ENCODE data around the gene INPP5A.

Gene INPP5A

GRCh38 chr10:132519382-132520176, 18.0 kb upstream of the INPP5A start:
- DNase-seq, result no peak

- no peak for DNase-seq
Measured at GRCh38 chr10:132520177-132520811, 17.3 kb upstream of the INPP5A start.

GRCh38 chr10:132521041-132521465, 16.5 kb upstream of the INPP5A start:
- no peak for DNase-seq

- no peak for DNase-seq
Measured at GRCh38 chr10:132521466-132522102, 16.0 kb upstream of the INPP5A start.

GRCh38 chr10:132522521-132523411, 14.8 kb upstream of the INPP5A start:
- DNase-seq, result no peak

DNA sequence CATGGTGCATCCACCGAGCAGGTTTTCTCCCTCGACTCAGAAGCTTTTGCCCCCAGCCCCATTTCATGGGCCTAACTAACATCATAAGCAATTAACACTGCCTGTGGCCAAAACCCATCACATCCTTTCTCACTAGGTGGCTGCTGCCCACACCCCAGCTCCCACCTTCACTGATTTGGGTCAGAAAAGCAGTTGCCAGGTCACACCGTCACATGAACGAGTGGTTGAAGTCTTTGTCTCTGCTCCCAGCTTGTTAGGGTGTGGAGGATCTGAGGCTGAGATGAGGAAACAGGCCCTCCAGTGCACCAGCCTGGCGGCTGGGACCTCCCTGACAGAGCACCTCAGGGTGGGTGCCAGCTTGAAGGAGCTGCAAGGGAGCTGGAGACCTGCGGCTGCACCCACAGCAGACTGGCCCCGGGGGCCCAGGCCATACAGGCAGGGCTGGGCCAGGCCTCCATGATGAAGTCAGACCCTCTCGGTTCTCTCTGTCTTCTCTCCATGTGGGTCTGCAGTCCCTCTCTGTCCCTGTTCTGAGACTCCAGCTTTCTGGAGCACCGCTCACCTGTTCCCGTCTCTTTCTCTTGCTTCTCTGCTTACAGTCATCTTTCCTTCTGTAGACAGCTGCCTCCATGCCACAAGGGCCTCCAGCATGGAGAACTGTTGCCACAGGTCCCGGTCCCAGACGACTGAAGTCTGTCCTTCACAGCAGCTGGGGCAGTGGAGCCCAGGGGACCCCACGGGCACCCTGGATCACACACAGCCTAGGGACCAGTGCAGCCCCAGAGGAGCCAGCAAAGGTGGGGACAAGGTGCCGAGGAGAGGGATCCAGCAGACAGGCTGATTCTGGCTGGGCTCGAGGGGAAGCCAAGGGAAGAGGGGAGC, 13.8 kb upstream of the INPP5A start:
- no peak for DNase-seq

DNA sequence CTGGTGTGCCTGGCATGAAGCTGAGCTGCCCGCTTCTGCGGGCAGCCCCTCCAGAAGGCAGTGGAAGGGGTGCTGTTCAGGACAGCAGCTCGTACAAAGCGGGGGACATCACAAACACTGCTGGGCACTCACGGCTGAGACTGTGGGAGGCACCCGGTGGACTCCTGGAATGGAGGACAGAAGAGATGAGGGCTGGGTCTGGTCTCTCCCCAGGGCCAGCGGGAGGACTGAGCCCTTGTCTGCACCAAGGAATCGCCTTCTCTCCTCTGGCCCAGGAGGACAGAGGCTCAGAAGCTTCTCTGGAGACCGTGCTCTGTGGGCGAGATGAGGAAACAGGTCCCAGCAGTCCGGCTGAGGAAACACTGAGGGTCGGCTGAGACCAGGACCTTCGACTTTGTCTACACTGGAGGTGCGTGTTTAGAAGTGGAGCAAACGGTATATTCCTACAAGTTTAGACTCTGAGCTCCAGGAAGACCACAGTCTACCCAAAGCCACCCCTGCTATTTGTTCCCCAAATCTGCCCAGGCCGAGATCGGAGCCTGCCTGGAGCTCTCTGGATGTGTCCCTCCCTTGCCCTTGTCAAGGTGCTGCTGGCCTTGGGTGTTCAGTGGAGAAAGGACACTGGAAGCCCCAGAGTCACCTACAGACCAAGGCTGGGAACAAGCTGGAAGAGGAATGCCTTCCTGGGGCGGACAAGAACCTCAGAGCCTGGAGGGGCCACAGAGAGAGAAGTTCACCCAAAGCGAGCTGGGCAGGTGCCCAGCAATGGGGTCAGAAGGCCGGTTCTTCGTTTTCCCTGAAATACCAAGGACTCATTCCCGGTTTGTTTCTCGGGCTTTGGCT, 12.9 kb upstream of the INPP5A start:
- DNase-seq, result no peak

DNA sequence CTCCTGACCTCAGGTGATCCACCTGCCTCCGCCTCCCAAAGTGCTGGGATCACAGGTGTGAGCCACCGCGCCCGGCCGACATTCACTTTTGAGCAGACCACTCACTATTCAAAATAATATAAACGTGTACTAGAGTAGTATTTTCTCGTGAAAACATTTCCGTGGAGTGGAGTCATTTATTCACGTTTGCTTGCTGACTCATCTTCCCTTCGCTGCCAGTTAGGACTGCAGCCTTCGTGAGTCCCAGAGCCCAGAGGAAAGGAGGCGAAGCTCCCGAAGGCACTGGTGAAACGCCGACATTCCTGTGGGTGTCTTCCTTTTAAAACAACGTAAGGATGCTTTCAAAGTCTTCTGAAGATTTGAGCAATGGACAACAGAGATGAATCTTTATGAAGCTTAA, 10.9 kb upstream of the INPP5A start:
- no peak for DNase-seq

DNA sequence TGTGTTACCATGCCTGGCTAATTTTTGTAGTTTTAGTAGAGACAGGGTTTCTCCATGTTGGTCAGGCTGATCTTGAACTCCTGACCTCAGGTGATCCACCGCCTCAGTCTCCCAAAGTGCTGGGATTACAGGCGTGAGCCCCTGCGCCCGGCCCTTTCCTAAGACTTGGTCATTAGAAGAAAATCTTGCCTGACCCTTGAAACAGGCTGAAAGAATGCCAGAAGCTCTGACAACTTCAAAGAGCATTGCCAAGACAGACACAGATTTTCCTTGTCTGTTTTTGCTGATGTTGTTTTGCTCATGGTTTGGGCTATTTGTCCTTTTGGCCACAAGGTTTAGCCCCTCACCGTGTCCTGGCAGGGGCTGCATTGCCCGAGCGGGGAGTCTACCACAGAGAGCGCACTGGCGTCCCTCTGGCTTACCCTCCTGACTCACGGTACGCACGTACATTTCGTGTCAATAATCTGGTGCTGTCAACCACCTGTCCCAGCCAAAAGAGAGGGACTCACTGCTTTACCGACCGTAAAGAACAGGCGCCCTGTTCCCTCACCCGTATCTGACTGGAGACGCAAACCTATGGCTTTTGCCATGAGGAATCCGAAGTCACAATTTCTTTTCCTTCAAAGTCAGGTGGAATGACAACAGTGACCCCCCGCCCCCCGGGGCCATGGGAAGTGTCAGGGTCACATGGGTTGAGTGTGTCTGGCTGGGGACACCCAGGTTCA, 10.1 kb upstream of the INPP5A start:
- no peak for DNase-seq

DNA sequence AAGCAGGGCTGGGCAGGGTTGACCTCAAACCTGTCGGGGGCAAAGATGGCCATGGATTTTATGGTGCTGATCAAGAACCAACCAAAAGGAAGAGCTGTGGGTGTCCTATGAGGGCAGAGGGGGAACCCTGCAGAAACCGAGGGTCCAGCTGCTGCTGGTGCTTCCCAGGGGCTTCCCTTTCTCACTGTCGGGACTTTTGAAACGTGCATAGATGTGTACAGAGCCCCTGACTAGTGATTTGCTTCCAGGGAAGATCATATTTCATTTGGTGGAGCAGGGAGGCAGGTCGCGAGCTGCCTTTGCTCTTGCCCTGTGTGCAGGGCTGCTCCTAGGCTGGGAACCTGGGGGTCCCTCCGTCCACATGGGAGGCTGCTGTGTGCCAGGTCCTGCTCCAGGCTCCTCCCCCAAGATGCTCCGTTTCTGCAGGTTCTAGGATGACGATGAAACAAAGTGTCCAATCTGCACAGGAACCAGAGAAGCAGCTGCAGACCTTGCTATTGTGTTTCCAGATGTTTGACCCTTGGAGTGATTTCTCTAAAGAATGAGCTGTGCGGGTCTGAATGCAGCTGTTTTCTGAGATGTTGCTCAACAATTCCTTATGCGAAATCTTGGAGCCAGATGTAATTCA, 9.4 kb upstream of the INPP5A start:
- no peak for DNase-seq

DNA sequence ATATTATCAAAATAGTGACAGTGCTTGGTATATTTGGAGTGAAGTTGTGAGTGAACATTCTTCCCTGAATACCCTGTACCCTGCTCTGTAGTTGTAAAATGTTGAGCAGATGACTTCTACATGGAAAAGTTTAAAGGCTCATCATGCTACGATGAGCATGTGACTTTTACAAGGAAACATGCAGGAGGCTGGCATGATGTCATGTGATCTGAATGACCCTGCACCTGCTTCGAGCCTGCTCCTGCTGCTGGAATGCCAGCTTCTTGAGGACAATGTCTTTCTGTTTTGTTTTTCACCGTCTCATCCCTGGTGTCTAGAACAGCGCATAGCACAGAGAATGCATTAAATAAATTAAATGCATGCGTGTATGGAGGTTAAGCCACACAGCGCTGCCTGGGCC, 5.4 kb upstream of the INPP5A start:
- DNase-seq, result no peak

DNA sequence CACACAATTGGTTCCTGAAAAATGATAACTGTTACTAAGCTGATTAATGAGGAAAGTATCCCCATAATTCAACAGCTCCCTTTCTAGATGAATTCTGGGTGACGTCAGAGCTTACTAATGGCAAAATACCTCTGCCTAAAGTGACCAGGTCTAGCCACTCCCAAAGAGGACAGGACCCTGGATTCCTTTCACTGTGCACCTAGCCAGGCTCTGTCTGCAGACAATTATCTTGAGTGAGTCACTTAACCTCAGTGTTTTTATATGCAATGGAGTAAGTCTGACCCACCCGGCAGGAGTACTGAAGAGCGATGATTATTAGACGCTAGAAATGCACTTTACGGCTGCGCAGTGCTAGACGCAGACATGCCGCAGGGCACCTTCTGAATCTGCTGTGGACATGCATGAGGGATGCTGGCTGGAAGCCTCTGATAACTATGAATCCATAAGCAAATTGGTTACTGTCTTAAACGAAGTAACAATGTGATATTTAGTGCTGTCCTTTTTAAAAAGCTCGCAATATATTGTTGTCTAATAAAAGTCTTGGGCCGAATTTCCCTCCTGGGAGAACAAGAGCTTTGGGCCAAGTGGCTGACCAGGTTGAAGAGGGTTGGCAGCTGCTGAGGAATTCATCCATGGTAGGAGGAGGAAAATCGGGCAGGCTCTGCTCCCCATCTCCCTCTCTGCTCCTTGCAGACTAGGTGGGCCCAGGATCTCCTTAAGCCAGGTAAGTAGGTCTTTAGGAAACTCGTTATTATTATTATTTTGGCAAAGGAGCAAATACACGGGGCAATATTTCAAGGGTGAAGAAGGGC, 4.6 kb upstream of the INPP5A start:
- no peak for DNase-seq

DNA sequence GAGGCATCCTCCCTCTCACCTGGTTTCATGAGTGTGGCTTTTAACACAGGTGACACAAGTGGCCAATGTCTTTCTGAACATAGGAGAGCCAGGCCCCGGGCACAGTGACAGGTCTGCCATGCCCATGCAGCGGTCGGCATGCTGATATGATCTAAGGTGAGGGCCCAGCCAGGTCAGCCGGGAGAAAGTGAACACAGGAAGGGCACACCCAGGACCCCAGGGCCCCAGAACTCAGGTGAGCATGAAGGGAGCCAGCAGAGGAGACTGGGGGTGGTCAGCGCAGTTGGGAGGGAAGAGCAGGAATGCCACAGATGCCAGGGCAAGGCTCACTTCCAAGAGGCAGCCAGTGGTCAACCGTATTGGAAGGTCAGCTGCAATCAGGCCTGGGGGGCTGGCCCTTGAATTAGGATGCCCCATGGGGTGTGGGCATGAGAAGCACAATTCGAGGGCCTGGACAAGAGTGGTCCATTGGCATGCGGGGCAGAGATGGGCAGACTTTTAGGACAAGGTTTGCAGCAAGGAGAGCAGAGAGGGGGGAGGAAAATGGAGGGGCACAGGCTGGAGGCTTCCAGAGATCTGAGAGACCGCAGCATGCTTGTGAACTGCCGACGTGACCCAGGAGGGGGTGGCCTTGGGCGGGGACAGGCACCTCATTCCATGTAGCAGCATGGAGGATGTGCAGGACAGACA, 3.9 kb upstream of the INPP5A start:
- no peak for DNase-seq

GRCh38 chr10:132534391-132535064, 3.1 kb upstream of the INPP5A start:
- DNase-seq, result no peak

DNA sequence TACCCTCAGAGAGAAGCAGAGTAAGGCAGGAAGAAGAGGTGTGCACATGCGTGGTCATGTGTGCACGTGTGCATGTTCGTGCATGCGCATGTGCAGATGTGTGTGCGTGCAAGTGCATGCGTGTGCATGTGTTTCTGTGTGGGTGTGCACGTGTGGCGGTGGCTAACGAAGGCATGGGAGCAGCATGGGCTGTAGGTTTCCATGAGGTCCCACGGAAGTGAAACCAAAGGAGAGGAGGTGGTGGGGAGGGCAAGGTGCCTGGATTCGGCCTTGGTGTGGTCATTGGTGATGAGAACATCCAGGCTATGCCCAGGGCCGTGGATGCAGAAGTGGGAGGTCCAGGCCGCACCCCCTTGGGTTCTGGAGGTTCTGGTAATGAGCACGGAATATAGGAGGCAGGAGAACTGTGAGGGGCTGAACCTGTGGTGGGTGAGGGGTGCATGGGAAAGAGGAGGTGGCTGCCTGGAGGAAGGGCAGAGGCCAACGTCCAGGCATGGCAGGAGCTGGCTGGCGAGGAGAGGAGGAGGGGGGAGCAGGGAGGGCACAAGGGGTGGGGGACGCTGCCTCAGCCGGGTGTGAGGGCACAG, 2.4 kb upstream of the INPP5A start:
- DNase-seq, result no peak

DNA sequence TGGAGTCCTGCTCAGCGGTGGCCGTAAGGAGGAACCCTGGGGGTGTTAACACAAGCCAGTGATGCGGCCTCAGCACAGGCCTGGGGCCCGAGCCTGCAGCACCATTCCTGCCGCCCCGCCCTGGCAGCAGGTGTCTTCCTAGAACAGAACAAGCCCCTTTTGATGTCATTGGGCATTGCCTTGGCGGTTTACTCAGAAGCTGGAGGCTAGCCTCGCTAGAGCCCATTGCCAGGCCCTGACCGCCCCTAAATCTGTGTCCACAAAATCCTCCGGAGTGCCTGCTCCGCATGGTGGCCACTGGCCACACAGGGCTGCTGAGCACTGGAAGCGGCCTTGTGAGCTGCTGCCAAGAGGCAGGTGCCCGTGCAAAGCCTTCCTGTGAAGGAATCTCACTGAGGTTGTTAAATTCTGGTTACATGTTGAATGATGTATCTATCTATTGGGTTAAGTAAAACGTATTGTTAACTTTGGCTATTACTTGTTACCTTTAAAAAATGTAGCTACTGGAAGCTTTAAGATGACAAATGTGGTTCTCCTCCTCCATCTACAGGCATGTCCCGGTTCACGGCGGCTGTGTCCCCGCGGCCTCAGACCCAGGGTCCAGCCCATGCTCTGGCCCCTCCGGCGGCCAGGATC, 1.2 kb upstream of the INPP5A start:
- DNase-seq, result no peak

Data from hippocampal formation (tissue), 2 donors.